OCI-M1 (cell line): ENCODE data around the gene DPEP1.
"Not testable (repeated sequence)": the region's sequence is repeated elsewhere in the genome, so short reads cannot be mapped to it uniquely, and the experiment has no call there.

ENCODE experiments used
- DNase-seq: peaks from one replicate; lab custom pipeline; 2025; lab: John Stamatoyannopoulos, UW

The DPEP1 gene

DNA sequence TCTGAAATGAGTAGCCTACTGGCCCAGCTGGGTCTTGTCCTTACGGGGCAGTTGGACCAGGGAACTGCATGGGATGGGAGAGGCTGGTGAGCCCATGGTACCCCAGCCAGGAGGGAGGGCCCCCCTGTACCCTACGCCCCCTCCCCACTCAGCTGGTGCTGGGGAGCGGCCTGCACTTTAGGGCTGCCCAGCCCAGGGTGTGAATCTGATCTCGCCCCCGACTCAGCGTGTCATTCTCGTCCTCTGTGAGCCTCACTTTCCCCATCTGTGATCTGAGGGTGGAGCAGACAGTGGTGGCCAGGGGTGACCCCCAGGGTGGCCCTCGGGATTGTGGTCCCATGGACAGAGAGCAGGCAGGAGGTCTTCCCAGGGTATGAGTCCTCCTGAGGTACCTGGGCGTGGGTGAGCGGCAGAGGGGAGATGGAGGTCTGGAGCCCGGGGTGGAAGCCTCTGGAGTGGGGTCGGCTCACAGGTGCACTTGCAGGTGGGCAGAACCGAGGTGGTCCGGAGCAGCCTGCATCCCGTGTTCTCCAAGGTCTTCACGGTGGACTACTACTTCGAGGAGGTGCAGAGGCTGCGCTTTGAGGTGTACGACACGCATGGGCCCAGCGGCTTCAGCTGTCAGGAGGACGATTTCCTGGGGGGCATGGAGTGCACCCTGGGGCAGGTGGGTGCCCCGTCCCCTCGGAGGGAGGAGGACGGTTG is 36.2 kb upstream of the DPEP1 start:
- no peak for DNase-seq

DNA sequence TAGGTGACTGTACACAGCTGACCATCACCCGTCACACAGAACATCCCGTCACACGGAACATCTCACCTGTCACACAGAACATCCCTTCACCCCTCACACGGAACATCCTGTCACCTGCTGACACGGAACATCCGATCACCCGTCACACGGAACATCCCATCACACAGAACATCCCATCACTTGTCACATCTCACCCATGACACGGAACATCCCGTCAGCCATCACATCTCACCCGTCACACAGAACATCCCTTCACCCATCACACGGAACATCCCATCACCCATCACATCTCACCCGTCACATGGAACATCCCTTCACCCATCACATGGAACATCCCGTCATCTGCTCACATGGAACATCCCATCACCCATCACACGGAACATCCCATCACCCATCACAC is 34.1 kb upstream of the DPEP1 start:
- no peak for DNase-seq

DNA sequence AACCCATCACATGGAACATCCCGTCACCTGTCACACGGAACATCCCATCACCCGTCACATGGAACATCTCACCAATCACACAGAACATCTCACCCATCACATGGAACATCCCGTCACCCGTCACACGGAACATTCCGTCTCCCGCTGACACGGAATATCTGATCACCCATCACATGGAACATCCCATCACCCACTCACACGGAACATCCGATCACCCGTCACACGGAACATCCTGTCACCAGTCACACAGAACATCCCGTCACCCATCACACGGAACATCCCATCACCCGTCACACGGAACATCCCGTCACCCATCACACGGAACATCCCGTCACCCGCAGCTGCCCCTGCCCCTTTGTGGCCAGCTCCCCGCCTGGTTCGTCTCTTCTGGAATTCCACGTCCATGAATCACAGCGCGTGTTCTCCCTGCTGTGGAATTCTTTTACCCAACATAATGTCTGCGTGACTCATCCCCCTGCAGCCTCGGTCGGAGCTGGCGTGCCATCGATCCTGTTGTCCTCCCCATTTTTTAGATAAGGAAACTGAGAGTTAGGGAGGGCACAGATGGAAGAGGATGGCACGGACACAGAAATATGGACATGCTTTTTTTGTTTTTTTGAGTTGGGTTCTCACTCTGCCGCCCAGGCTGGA is 32.3 kb upstream of the DPEP1 start:
- no peak for DNase-seq

DNA sequence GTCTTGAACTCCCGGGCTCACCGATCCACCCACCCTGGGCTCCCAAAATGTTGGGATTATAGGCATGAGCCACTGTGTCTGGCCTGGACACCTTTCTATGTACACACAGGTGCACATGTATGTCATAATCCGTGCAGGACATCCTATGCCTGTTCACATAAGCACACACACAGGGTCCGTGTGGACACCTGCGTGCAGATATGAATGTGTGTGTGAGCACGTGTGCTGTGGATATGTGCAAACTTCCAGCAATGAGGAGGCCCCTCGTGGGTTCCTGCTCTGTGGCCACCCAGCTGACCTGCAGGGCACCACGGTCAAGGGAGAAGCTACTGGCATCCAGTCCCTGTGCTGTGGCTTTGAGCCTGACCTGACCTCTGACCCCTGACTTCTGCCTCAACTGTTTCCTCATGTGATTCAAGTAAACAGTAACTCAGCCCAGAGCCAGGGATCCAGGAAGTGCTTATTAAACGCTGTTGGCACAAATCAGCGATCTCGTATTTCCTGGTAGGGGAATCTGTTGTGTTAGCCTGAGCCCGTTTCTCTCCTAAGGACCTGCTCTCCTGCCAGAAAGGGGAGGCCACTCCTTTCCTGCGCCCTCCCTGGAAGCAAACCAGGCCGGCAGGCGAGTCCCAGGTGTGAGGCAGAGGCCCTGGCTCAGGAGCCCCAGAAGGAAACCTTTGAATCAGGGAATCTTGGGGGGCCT is 31.4 kb upstream of the DPEP1 start:
- DNase-seq = no peak

DNA sequence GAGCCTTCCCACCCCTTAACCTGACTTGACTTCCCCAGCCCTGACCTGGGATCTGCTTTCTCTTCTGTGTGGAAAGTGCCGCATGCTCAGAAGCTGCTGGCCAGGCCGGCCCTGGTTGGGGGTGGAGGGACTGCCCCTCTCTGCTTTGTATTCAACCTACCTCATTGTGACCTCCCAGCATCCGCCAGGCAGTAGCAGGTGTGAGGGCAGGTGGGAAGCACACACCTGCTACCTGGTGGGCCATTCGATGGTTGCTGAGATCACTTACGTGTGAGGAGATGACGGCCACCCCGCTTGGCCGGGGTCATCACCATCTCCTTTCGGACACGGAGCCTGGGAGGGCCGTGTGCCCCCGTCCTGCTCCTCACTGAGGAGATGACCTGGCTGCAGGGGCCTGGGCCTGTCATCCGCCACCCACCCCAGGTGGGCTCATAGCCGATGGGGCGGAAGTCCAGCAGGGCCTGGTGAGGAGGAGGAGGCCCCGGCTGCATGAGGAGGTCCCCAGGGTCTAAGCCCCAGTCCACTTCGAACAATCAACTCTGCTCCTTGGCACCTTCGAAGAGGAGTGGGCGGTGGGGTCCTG is 30.7 kb upstream of the DPEP1 start:
- DNase-seq = no peak

DNA sequence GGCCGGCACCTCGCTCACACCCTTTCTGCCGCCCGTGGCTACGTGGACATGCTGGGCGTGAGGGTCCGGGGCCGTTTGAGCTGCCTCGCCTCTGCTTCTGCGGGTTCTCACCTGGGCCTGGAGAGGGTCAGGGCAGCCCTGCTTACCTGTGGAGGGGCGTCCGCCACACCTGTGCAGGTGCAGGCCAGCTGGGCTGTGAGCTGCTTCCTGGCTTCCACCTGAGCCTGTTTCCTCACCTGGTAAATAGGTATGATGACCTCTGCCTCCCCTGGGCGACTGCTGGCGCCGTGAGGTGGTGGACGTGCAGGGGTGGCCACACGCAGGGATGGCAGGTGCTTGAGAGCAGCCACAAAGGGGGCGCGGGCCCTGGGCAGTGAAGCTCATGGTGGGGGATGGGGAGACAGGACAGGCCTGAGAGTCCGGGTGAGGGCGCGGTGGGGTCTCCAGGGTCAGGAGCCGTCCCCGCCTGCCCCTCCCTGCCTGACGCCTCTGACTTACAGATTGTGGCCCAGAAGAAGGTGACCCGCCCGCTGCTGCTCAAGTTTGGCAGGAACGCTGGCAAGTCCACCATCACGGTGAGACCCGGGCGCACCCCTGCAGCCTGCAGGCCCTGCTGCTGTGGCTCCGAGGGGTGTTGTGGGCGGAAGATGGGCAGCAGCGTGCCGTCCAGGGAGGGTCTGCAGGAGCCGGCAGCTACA is 30.1 kb upstream of the DPEP1 start:
- no peak for DNase-seq

DNA sequence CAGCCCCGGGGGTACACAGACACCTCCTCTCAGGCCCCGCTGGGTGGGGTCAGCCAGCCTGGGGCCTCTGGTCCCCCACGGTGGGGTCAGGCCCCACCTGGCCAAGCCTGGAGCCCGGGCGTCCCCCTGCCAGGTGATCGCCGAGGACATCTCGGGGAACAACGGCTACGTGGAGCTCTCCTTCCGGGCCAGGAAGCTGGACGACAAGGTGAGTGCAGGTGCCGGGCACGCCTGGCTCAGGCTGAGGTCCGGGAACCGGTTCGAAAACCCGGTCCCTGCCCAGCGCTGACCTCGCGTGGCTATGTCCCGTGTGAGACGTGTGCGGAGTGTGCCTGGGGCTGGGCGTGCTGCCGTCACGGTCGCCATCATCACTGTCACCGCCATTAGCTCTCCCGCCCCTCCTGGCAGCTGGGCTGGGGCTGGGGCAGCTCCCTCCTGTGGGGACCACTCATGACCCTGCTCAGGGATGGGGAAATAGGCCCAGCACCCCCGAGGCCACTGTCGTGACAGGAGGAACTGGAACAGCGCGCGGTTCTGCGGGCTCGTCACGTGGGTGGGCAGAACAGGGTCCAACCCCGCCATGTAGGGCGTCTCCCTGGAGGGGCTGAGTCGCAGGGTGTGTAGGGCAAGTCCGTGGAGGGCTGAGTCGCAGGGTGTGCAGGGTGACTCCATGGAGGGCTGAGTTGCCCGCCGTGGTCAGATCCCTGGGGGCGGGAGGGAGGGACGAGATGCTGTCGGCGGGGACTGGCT is 29.4 kb upstream of the DPEP1 start:
- no peak for DNase-seq

DNA sequence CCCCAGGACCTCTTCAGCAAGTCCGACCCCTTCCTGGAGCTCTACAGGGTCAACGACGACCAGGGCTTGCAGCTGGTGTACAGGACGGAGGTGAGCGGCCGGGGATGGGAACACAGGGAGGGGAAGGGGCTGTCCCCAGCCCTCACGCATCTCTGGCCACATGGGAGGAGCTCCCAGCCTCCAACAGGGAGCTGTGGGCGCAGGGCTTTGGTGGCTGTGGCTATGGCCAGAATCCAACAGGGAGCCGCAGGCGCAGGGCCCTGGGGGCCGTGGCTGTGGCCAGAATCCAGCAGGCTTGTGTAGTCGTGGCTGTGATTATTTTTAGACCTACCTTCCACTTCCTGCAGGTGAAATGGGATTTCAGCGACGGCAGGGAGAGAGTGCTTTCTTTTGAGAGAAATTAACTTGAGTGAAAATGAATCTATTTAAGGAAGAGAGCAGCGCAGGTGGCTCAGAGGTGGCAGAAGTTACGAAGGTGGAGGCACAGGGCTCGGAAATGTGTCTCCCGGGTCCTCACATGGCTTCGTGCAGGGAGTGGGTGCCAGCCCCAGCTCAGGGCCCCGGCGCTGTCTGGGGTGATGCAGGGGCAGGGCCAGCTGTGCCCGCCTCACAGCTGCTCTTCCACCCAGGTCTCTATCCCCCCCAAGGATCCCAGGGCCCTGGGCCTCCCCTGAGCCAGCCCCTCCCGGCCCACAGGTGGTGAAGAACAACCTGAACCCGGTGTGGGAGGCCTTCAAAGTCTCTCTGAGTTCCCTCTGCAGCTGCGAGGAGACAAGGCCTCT is 28.5 kb upstream of the DPEP1 start:
- no peak for DNase-seq

DNA sequence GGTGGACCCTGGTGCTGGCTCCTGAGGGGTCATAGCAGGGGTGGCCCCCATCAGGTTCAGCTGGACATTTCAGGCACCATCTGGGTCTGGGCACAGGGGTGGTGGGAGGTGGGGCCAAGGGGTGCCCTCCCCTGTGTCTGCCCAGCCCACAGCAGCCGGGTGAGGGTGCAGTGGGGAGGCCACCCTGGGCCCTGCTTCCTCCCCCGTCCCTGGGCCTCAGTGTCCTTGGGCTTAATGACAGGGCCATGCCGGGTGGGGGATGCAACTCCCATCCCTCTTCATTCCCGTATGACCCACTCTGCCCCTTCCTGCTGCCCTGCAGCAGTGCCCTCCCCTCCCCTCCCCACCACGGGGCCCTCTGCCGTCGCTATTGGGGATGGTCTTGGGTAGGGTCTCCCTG is 27.2 kb upstream of the DPEP1 start:
- no peak for DNase-seq

DNA sequence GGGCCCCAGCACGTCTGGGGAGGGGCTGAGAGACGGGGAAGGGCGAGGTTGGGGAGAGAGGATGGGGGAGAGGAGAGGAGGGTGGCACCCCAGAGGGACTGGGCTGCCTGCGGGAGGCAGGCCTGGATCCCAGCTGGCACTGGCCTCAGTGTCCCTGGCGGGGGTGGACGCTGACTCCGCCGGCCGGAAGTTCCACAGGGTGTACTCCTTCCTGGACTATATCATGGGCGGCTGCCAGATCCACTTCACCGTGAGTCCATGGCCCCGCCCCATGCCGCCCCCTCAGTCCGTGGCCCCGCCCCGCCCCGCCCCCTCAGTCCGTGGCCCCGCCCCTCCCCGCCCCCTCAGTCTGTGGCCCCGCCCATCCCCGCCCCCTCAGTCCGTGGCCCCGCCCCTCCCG is 26.6 kb upstream of the DPEP1 start:
- DNase-seq = no peak

DNA sequence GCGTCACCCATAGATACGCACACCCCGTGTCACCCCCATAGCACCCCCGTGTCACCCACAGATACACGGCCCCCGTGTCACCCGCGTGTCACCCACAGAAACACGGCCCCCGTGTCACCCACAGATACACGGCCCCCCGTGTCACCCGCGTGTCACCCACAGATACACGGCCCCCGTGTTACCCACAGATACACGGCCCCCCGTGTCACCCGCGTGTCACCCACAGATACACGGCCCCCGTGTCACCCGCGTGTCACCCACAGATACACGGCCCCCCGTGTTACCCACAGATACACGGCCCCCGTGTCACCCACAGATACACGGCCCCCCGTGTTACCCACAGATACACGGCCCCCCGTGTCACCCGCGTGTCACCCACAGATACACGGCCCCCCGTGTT is 25.8 kb upstream of the DPEP1 start:
- DNase-seq = not testable (repeated sequence)

DNA sequence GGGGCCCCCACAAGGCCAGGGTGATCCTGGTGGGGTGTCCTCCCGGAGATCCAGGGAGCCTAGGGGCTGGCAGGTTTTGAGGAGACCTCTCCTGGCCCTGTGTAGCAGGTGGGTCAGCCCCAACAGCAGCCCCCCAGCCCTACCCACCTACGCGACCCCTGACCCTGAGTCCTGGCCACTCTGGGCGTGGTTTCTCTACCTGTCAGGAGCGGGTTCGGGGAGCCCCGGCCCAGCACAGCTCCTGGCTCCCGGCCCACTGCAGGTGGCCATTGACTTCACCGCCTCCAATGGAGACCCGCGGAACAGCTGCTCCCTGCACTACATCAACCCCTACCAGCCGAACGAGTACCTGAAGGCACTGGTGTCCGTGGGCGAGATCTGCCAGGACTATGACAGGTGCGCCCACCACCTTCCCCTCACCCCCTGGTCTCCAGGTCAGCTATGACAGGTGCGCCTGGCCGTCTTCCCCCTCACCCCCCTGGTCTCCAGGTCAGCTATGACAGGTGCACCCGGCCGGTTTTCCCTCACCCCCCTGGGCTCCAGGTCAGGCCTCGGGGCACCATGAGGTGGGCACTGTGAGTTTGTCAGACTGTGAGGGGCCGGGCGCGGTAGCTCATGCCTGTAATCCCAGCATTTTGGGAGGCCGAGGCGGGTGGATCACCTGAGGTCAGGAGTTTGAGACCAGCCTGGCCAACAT is 24.9 kb upstream of the DPEP1 start:
- DNase-seq = no peak

DNA sequence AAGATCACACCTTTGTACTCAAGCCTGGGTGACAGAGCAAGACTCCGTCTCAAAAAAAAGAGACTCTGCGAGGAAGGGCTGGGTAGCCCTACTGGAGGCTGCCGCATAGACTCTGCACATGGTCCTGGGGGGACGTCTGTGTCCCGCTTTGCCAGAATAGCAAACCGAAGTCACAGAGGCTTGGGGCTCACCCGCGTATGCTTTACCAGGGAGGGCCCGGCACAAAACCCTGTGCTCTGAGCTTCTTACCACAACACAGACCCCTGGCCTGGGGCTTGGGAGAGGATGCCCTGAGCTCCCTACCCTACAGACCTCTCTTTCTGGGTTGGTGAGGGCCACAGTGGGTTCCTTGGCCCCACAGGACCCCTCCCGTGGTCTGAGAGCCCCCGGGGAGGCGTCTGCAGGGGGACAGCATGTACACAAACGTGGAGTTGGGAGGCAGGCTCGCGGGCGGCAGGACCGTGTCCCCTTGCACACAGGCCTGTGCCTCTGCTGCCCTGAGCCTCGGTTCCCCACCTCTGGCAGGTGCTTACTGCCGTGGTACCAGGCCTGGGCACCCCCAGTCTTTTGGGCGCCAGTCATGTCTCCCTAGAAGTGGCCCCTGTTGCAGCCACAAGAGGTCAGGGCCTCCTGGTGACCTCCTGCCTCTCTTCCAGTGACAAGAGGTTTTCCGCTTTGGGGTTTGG is 24.1 kb upstream of the DPEP1 start:
- no peak for DNase-seq

DNA sequence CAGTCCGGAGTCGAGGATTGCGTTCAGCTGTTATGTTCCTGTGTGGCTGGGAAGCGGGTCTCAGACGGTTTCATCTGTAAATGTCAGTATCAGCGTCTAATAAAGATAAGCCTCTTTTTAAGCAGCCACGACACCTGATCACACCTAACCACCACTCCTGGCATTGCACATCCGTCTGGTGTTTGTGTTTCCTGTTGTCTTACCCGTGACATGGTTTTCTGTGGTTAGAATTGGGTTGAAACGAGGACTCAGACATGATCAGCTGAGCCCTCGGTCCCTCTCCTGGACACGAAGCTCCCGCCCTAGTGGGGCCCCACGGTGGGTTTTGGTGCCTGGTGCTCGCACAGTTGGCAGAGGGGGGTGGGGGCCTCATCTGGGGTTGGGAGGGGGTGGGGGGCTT is 19.6 kb upstream of the DPEP1 start:
- DNase-seq = no peak

DNA sequence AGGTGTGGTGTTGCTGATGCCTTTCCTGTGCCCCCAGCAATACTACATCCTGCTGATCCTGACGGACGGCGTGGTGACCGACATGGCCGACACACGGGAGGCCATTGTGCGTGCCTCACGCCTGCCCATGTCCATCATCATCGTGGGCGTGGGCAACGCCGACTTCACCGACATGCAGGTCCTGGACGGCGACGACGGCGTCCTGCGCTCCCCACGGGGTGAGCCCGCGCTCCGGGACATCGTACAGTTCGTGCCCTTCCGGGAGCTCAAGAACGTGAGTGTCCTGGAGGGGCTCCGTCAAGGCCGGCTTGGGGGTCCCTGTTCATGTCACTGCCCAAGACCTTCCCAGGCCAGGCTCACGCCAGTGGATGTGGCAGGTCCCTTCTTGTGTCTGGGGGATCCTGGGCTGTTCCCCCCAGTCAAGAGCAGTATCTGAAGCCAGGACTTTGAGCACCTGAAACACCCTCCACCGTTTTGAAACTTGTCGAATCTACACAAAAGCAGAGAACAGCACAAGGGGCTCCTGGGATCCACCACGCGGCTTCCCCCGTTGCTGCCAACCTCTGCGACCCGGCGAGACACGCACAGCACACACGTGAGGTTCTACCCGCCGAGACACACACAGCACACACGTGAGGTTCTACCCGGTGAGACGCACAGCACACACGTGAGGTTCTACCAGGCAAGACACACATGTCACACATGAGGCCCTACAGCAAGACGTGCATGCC is 17.9 kb upstream of the DPEP1 start:
- no peak for DNase-seq

DNA sequence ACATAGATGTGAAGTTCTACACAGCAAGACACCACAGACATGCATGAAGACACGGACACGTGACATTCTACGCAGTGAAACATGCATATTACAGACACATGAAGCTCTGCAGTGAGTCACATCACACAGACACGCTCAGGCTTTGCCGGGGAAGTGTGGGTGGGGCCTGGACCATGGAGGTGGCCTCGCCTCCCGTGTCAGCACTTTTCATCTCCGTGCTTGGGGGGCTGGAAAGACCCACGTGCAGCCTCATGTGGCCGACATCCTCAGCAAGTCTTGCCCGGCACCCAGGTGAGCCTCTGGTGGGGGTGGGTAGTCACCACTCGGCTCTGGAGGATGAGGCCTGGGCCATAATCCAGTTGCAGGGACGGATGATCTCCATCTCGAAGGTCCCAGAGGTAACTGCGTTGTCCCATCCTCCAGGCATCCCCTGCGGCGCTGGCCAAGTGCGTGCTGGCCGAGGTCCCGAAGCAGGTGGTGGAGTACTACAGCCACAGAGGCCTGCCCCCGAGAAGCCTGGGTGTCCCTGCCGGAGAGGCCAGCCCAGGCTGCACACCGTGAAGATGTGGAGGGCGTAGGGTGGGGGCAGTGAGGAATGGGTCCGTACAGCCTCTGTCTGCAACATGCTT is 17.3 kb upstream of the DPEP1 start:
- DNase-seq = no peak

DNA sequence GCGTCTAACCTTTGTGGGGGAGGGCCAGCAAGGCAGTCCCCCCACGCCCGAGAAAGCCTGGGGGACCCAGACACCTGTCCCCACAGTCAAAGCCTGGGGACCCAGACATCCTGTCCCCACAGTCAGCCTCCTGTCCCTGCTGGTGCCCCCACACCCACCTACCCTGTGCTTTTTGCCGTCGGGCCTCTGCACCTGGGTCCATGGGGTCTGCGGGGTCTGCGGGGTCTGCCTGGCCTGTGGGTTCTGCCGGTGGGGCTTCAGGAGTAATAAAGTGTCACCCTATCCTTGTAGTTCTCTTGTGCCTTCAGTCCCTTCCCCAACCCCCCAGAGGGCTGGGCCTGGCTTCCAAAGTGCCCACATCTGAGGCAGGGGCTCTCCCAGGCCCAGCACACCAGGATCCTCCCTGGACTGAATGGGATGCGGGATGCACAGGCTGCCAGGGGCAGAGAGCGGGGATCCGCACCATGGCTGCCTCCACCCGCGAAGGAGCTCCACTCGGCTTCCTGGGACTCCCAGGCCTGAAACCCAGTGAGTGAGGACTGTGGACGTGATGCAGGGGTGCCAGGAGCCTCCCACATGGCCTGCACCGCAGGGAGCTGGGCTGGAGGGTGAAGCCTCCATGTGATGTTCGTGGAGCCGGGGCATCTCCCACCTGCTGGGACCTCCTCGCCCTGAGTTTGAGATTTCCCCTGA is 16.3 kb upstream of the DPEP1 start:
- no peak for DNase-seq

DNA sequence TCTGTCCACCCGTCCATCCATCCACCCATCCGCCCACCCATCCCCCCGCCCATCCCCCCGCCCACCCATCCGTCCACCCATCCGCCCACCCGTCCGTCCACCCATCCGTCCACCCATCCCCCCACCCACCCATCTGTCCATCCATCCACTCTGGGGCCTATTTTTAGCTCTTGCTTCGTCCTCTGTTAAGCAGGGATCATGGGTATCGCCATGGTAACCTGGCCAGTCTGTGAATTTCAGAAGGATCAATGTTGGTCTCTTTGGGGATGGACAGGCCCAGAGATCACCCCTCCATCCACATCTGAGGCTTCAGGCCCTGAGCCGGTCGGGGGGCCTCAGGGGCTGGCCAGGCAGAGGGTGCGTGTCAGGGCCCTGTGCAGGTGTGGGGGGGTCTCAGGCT is 15.2 kb upstream of the DPEP1 start:
- peak; percentile 15 for DNase-seq
